ENCODE measurements around the gene NOVA1.
"Not testable (repeated sequence)": the region's sequence is repeated elsewhere in the genome, so short reads cannot be mapped to it uniquely, and the experiment has no call there.

Gene NOVA1, protein sequence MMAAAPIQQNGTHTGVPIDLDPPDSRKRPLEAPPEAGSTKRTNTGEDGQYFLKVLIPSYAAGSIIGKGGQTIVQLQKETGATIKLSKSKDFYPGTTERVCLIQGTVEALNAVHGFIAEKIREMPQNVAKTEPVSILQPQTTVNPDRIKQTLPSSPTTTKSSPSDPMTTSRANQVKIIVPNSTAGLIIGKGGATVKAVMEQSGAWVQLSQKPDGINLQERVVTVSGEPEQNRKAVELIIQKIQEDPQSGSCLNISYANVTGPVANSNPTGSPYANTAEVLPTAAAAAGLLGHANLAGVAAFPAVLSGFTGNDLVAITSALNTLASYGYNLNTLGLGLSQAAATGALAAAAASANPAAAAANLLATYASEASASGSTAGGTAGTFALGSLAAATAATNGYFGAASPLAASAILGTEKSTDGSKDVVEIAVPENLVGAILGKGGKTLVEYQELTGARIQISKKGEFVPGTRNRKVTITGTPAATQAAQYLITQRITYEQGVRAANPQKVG

DNA sequence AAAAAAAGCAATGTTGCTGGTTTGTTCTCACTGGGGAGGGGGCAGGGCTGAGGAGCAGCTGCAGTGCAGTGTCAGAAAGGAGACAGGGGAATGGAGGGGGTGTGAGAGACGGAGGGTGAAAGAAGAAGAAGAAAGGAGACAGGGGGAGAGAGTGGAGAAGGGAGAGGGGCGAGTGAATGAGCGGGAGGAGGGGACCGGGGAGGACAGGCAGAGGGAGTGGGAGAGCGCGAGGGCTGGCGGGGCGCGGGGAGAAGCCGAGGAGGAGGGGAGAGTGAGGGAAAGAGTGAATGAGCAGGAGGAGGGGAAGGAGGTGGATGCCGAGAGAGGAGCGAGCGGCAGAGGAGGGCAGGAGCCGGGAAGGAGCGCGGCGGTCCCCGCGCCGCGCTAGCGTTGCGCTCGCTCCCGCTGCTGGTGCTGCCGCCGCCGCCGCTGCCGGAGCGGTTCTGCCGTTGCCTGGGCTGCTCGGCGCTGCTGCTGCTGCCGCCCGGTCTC, at the start of gene NOVA1:
Gene NOVA1 (minus strand): TSS at position 445 of the 492 bp plus-strand sequence. CDS start 597 bp downstream, outside the sequence.
- no peak for DNase-seq

GRCh38 chr14:26645057-26645456, 47.2 kb upstream of the NOVA1 start:
- DNase-seq: not testable (repeated sequence)

- DNase-seq: no peak
These were observed 38.7 kb upstream of the NOVA1 start for GRCh38 chr14:26636561-26636960.

GRCh38 chr14:26634946-26635345, 37.1 kb upstream of the NOVA1 start:
- not testable (repeated sequence) for DNase-seq

DNA sequence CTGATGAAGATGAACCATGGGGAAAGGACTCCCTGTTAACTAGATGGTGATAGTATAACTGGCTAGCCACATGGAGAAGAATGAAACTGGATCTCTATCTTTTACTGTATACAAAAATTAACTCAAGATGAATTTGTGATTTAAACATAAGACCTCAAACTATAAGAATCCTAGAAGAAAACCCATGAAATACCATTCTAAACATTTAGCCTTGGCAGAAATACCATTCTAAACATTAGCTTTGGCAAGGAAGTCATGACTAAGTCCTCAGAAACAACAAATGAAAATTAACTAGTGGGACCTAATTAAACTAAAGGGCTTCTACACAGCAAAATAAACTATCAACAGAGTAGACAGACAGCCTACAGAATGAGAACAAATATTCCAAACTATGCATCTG, 28.4 kb upstream of the NOVA1 start:
- no peak for DNase-seq

GRCh38 chr14:26622611-26623010, 24.8 kb upstream of the NOVA1 start:
- DNase-seq: no peak

DNA sequence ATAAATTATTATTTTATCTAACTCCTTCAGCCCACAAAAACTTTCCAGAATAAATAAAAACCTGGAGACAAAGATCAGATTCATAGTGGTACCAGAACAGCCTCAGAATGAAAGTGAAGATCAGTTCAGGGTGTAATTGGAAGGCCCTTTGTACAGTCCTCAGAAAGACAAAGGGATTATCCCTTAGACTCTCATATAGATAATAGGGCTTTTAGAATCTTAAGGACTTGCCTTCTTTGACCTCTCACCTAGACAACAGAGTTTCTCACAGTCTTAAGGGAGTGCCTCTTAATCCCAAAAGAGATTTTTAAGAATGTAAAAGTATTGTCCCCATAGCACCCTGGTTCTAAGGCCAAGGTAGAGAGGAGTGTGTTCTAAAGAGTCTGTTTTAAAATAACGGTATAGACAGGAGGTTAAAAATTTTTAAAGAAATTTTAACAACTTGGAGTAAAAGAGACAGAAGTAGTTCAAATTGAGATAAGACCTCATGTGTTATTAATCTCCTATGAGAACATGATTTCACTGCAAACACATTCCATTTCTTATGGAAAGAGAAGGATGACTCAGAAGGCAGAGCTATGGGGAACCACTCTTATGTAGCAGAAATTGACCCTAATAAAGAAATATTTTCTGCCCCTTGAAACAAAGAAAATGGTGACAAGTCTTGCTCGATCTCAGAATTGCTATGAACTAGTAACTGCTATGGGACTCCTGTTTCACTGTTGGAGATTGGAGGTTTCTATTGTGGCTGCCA, 24.2 kb upstream of the NOVA1 start:
- no peak for DNase-seq

GRCh38 chr14:26621364-26621763, 23.5 kb upstream of the NOVA1 start:
- DNase-seq: no peak

- DNase-seq: no peak
These were observed 13.4 kb upstream of the NOVA1 start for GRCh38 chr14:26611259-26611658.

DNA sequence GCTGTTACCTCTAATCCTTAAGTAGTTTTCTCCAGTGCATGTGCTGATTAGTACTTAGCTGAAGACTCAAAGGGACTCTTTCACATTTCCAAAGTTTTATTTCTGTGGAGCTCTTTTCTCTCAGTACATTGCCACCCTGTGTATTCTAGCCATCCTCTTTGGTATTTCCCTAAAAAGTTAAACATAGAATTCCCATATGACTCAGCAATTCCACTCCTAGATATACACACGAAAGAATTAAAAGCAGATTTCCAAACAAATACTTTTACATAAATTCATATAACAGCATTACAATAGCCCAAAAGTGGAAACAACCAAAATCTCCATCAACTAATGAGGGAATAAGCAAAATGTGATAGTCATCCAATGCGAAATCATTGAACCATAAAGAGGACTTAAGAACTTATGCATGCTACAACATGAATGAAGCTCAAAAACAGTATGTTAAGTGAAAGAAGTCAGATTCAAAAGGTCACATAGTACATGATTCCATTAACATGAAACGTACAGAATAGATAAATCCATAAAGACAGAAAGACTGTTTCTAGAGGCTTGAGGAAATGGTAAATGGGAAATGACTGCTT, 9.0 kb upstream of the NOVA1 start:
- no peak for DNase-seq

DNA sequence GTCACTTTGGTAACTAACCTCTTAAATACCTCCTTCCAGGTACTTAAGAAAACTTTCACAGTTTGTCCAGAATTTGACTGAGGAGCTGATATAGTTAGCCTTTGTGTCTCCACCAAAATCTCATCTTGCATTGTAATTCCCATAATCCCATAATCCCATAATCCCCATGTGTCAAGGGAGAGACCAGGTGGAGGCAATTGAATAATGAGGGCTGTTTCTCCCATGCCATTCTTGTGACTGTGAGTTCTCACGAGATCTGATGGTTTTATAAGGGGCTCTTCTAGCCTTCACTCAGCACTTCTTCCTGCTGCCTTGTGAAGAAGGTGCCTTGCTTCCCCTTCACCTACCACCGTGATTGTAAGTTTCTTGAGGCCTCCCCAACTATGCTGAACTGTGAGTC, 7.8 kb upstream of the NOVA1 start:
- no peak for DNase-seq

- no peak for DNase-seq
These were observed 5.1 kb upstream of the NOVA1 start for GRCh38 chr14:26602902-26603301.

- DNase-seq: no peak
These were observed 4.0 kb upstream of the NOVA1 start for GRCh38 chr14:26601856-26602255.

DNA sequence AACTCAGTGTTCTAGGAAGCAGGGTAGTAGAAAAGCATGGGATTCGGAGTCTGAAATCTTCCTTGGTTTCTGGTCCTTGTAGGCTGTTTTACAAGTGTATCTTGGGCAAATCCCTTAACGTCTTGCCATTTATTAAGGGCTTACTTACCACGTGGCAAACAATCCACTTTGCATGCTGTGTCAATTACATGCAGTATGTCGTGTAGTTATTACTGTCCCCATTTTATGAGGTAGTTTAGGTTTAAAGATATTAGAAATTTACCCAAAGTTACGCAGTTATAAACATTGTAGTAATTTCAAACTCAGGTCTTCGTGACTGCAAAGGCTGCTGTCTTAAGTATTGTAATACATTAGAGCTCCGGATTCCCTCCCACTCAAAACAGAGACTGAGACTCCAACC, 1.5 kb upstream of the NOVA1 start:
- no peak for DNase-seq

GRCh38 chr14:26598672-26599131, 869 bp upstream of the NOVA1 start:
- no peak for DNase-seq

DNA sequence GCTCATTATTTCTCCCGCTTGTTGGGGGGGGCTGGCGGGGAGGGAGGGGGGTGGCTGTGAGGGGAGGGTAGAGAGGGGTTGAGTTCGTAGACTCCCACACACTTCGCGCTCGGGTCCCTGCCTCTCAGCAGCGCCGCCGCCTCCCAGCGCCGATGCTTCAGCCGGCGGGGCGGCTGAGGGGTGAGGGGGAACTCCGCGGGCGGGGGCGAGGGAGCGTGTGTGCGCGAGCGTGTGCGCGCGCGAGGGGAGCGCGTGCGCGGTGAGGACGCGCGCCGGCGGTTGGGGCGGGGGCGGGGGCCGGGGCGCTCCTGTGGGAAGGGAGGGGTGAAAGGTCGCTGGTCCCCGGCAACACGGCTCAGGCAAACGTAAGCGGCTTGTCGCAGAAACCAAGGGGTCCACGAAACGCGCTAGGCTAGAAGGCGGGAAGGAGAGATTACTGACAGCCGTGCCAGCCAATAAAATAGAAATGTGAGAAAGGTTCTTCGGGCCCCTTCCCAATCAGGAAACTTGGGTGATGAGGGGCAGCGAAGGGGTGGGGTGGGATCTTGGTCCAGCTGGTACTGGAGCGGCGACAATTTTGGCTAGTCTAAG, 343 bp upstream of the NOVA1 start:
- DNase-seq: peak; percentile 89

GRCh38 chr14:26597071-26597588, 703 bp downstream of the NOVA1 start:
- DNase-seq: no peak

GRCh38 chr14:26596543-26597061, 1.2 kb downstream of the NOVA1 start:
- DNase-seq: no peak

DNA sequence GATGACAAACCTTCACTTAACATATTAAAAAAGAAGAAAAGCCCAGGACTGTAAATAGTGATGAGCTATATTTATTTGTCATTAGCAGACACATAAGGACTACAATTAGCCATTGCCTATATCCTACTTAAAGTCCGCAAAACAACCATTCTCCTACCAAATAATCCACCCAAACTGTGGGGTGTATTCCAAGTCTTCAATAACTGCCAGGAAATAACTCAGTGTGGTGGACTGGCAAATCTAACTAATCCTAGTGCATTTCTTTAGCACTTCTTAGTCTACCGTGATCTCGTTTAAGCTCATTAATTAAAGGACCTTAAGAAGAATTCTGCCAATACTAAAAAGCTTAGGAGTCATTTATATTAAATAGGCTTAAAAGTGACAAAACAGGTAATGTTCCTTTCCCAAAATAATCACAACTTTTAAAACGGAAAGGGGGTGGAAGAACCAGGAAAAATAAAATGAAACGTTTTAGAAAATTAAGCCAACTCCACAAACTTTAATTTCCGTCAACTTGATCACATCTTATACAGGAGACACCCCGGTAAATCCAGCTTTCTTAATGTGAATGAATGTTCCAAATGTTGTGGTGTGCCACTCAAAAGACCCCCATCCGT, 1.8 kb downstream of the NOVA1 start:
- no peak for DNase-seq

DNA sequence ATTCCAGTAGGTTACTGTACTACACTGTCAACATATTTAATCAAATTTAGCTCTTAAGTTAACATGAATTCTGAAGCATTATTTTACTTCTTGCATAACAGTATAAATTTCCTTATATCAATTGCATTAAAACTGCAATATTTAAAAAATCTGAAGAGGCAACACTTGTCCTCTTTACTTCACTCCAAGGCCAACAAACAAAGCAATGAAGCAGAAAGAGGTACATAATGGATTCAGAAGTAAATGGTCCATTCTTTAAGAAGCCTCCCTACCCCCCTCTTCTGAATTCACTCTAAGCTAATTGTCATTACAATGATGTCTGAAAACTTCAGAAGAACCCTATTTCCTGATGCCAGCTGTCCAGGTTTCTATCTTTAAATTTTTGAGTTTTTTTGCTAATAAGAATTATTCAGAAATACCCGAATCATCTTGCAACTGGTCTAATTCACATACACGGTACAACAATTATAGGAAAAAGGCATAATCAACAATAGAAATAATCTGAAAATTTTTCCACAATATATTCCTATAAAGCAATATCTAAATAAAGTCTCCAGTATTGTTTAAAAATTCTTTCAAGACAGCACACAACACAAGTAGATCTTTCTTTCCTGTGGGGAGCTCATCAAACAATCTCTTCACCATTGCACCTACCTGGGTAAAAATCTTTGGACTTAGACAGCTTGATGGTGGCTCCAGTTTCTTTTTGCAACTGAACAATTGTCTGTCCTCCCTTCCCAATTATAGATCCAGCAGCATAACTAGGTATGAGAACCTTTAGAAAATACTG, 2.9 kb downstream of the NOVA1 start:
- DNase-seq: no peak

- no peak for DNase-seq
These were observed 3.7 kb downstream of the NOVA1 start for GRCh38 chr14:26594148-26594547.

Data from NCI-H1417 treated with DMSO at 0.1 percent for 48 hours (cell line).